Type B pancreatic cell (in vitro differentiated cells): ENCODE measurements around the gene AGTPBP1. TPM values are rescaled to one million over a fixed set of nuclear protein-coding genes. Genes with fewer than 3 reads are reported as not detected.

Experiments used
- DNase-seq: peaks from one replicate; pipeline ENCODE4 v3.0.0; 2021; ENCODE audit warnings: mixed read lengths; ENCODE audit not compliant: unreplicated experiment; ENCODE audit errors: extremely low spot score
- H3K27ac Mint-ChIP-seq: 2 replicates; pipeline ENCODE4 v1.8.0; 2021; ENCODE audit warnings: mild to moderate bottlenecking, mixed read lengths
- H3K27me3 Mint-ChIP-seq: 2 replicates; pipeline ENCODE4 v1.8.0; 2021; ENCODE audit warnings: mixed read lengths
- H3K36me3 Mint-ChIP-seq: 2 replicates; pipeline ENCODE4 v1.8.0; 2021; ENCODE audit warnings: mixed read lengths
- H3K4me1 Mint-ChIP-seq: one replicate; pipeline ENCODE4 v1.8.0; 2021; ENCODE audit warnings: mixed read lengths; ENCODE audit not compliant: unreplicated experiment
- H3K4me3 Mint-ChIP-seq: 2 replicates; pipeline ENCODE4 v1.8.0; 2021; ENCODE audit warnings: mild to moderate bottlenecking, mixed read lengths
- H3K9me3 Mint-ChIP-seq: 2 replicates; pipeline ENCODE4 v1.8.0; 2021; ENCODE audit warnings: mixed read lengths
- total RNA-seq: library from RNA; stranded (reverse); gene quantifications from 2 replicates; pipeline ENCODE4 v1.2.1, GENCODE V29; 2021; ENCODE audit warnings: low replicate concordance
- TF ChIP-seq, protein P1 (sequence below): fragments of 200-600 bp; sonication (generic); conservative IDR thresholded peaks from 2 replicates; pipeline ENCODE4 v1.5.0; 2021; ENCODE audit warnings: antibody characterized with exemption, mild to moderate bottlenecking

AGTPBP1 gene
- total RNA-seq, 1 donor from 2014 or later, result 35.6 TPM

DNA sequence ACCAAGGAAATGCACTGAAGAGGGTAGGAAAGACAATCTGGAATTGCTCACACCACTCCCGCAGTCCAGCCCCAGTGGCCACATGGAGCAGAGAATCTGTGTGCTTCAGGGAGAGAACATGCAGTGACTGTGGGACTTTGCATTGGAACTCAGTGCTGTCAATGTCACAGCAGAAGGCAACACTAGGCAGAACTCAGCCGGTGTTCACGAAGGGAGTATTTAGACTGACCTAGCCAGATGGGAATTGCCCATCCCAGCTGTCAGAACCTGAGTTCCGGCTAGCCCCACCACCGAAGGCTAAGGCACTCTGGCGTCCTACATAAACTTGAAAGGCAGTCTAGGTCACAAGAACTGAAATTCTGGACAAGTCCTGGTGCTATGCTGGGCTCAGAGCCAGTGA lies 139.0 kb downstream of the AGTPBP1 start:
- H3K4me1 Mint-ChIP-seq, result peaks cover 7% of the 10 kb centered on the region
- no peak overlapping the region for H3K4me3 Mint-ChIP-seq
- DNase-seq, result no peak
- no peaks in the 10 kb centered on the region for H3K27me3 Mint-ChIP-seq
- no peak overlapping the region for H3K27ac Mint-ChIP-seq
- TF ChIP-seq, protein P1, sequence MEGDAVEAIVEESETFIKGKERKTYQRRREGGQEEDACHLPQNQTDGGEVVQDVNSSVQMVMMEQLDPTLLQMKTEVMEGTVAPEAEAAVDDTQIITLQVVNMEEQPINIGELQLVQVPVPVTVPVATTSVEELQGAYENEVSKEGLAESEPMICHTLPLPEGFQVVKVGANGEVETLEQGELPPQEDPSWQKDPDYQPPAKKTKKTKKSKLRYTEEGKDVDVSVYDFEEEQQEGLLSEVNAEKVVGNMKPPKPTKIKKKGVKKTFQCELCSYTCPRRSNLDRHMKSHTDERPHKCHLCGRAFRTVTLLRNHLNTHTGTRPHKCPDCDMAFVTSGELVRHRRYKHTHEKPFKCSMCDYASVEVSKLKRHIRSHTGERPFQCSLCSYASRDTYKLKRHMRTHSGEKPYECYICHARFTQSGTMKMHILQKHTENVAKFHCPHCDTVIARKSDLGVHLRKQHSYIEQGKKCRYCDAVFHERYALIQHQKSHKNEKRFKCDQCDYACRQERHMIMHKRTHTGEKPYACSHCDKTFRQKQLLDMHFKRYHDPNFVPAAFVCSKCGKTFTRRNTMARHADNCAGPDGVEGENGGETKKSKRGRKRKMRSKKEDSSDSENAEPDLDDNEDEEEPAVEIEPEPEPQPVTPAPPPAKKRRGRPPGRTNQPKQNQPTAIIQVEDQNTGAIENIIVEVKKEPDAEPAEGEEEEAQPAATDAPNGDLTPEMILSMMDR, result no peak
- H3K9me3 Mint-ChIP-seq, result no peaks in the 10 kb centered on the region
- H3K36me3 Mint-ChIP-seq, result peaks cover 35% of the 10 kb centered on the region

DNA sequence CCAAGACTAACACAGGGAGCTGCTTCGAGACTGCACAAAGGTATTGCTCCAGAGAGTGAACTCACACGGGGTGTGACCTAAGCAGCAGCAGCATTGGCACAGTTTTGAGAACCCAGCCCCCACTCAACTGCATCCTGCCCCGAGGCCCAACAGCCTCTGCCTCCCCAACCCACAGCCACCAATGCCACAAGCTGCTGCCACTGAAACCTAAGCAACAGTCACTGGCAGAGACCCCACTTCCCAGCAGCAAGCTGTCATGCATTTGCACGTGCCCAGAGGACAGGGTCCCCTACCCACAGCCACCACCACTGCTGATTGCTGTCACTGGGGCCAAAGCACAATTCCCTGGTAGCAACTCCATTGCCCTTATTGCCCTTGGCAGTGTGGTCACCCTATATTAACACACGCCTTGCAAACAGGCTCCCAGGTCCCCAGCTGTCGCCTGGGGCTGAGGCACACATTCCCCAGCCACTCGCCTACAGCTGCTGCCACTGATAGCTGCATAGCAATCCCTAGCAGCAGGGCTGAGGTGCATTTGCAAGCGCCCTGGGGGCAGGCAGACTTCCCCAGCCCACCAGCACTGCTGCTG lies 141.0 kb downstream of the AGTPBP1 start:
- Mint-ChIP-seq H3K4me3 (no peak overlapping the region), H3K9me3 (no peaks in the 10 kb centered on the region)

DNA sequence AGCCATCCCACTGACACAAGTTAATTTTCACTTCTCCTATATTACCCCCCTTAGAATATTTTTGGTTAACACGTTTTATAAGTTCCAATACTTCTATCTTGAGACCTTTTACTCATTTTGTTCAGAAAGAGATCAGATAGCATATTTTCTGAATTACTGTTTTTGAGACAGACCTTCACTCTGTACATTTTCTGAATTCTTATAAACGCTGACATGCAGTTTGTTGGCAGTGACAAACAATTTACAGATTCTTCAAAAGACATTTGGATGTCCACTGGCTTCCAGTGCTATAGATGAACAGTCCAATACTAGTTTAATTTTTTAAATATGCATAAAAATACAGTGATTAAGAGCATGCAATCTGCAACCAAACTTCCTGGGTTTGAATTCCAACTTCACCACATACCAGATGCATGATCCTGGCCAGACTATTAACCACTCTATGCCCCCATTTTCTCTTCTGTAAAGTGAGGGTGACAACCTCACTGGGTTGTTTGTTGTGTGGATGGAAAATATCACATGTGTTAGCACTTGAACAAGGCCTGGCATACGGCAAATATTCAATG lies 142.1 kb downstream of the AGTPBP1 start:
- peaks cover 25% of the 10 kb centered on the region for H3K36me3 Mint-ChIP-seq
- TF ChIP-seq, protein P1, result no peak

More for the DNA sequence above, 141.0 kb downstream of the AGTPBP1 start:
- no peaks in the 10 kb centered on the region for H3K27me3 Mint-ChIP-seq
- H3K4me1 Mint-ChIP-seq, result peaks cover 7% of the 10 kb centered on the region
- no peak overlapping the region for H3K27ac Mint-ChIP-seq
- DNase-seq, result no peak
- peaks cover 31% of the 10 kb centered on the region for H3K36me3 Mint-ChIP-seq
- TF ChIP-seq, protein P1, result no peak

DNA sequence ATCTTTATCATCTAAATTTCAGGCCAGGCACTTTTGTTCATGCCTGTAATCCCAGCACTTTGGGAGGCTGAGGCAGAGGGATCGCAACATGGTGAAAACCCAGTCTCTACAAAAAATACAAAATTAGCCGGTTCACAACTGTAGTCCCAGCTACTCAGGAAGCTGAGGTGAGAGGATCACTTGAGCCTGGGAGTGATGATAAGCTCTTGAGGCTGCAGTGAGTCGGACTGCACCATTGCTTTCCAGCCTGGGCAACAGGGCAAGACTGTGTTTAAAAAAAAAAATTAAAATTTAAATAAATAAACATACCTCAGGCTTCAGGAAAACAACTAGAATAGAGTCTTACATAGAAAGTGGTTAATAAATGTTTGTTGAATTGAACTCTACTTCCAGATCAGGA lies 147.4 kb downstream of the AGTPBP1 start:
- H3K4me1 Mint-ChIP-seq, result no peaks in the 10 kb centered on the region
- peaks cover 8% of the 10 kb centered on the region for H3K36me3 Mint-ChIP-seq
- no peak overlapping the region for H3K27ac Mint-ChIP-seq
- TF ChIP-seq, protein P1, result no peak
- no peak for DNase-seq
- H3K27me3 Mint-ChIP-seq, result no peaks in the 10 kb centered on the region
- H3K4me3 Mint-ChIP-seq, result no peak overlapping the region
- no peaks in the 10 kb centered on the region for H3K9me3 Mint-ChIP-seq

More for the DNA sequence above, 142.1 kb downstream of the AGTPBP1 start:
- Mint-ChIP-seq H3K27ac (no peak overlapping the region), H3K9me3 (no peaks in the 10 kb centered on the region), H3K27me3 (no peaks in the 10 kb centered on the region), H3K4me1 (peaks cover 7% of the 10 kb centered on the region), H3K4me3 (no peak overlapping the region)
- DNase-seq, result no peak

DNA sequence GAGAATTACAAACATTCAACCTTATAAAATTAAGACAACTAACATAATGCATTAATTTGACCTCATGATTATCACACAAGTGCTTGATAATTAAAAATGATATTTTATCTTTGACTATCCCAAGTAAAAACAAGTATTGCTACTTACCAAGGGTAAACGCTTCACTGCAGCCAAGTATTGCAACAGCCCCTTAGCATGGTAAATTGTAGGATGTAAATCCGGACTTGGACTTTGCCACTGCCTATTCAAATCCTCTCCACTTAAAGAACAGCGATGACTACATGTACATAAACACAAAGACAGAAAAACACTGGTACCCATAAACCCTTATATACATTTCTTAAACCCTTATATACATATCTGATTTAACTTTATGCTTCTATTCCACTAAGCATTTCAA lies 155.1 kb downstream of the AGTPBP1 start:
- H3K4me3 Mint-ChIP-seq, result no peak overlapping the region
- DNase-seq, result no peak
- TF ChIP-seq, protein P1, result no peak

More for the DNA sequence above, 155.1 kb downstream of the AGTPBP1 start:
- H3K27me3 Mint-ChIP-seq, result no peaks in the 10 kb centered on the region
- H3K4me1 Mint-ChIP-seq, result no peaks in the 10 kb centered on the region
- H3K27ac Mint-ChIP-seq, result no peak overlapping the region
- no peaks in the 10 kb centered on the region for H3K9me3 Mint-ChIP-seq
- peaks cover 3% of the 10 kb centered on the region for H3K36me3 Mint-ChIP-seq
